A172 (cell line): ENCODE measurements around the gene RAMP2. TPM values are rescaled to one million over a fixed set of nuclear protein-coding genes. Genes with fewer than 3 reads are reported as not detected.
A peak's percentile ranks its signal among the peaks of the same experiment; 100 is the strongest.
"Not testable (repeated sequence)": the region's sequence is repeated elsewhere in the genome, so short reads cannot be mapped to it uniquely, and the experiment has no call there.

Experiments used
- DNase-seq: peaks from one replicate; pipeline ENCODE4 v3.0.0-alpha.2; 2015; ENCODE audit warnings: low spot score
- total RNA-seq: library from RNA; depleted of rRNA; stranded (reverse); fragments of >200 nt; shearing (Covaris generic); gene quantifications from 2 replicates; pipeline ENCODE4 v1.2.3, GENCODE V29; 2014

Gene RAMP2
- total RNA-seq, 1 experiment from 2014 or later, result not detected

- not testable (repeated sequence) for DNase-seq
Measured at GRCh38 chr17:42768006-42768405, 7.0 kb downstream of the RAMP2 start.

- not testable (repeated sequence) for DNase-seq
Measured at GRCh38 chr17:42769964-42770363, 8.9 kb downstream of the RAMP2 start.

GRCh38 chr17:42772945-42773289 lies 11.9 kb downstream of the RAMP2 start:
- DNase-seq, result no peak

GRCh38 chr17:42773290-42774035 lies 12.4 kb downstream of the RAMP2 start, which contains the start of gene VPS25:
Gene VPS25 (plus strand): TSS chr17:42773449. CDS start chr17:42773476, 27 bp downstream.
- DNase-seq, result peak; percentile 87

- DNase-seq, result peak; percentile 71
Measured at GRCh38 chr17:42774066-42774745, 13.2 kb downstream of the RAMP2 start.

GRCh38 chr17:42775534-42776098 lies 14.6 kb downstream of the RAMP2 start:
- peak; percentile 47 for DNase-seq

- DNase-seq, result no peak
Measured at GRCh38 chr17:42778570-42778969, 17.5 kb downstream of the RAMP2 start.

GRCh38 chr17:42779304-42779935 lies 18.4 kb downstream of the RAMP2 start:
- no peak for DNase-seq

- DNase-seq, result peak; percentile 38
Measured at GRCh38 chr17:42779936-42780850, 19.2 kb downstream of the RAMP2 start, which contains the start of gene WNK4. Gene WNK4 (plus strand): TSS chr17:42780610. CDS start chr17:42780699, 89 bp downstream.

- DNase-seq, result no peak
Measured at GRCh38 chr17:42780851-42781638, 20.0 kb downstream of the RAMP2 start.

- DNase-seq, result no peak
Measured at GRCh38 chr17:42781639-42782165, 20.7 kb downstream of the RAMP2 start.

- no peak for DNase-seq
Measured at GRCh38 chr17:42782166-42783061, 21.4 kb downstream of the RAMP2 start.

- peak; percentile 92 for DNase-seq
Measured at GRCh38 chr17:42783062-42783790, 22.2 kb downstream of the RAMP2 start.

GRCh38 chr17:42783791-42784138 lies 22.7 kb downstream of the RAMP2 start:
- DNase-seq, result no peak

GRCh38 chr17:42784409-42784808 lies 23.4 kb downstream of the RAMP2 start:
- no peak for DNase-seq

GRCh38 chr17:42784811-42785592 lies 24.0 kb downstream of the RAMP2 start:
- no peak for DNase-seq

- no peak for DNase-seq
Measured at GRCh38 chr17:42787266-42787665, 26.2 kb downstream of the RAMP2 start.

GRCh38 chr17:42791948-42792347 lies 30.9 kb downstream of the RAMP2 start:
- DNase-seq, result no peak
